Liver (tissue), 3 donors: Measurements from ENCODE around the gene ABHD8.

Experiments used
- EGR1 ChIP-seq, 2 donors: IDR thresholded peaks; 2 replicates each; pipeline ENCODE4 v1.6.1; 2016 to 2018; ENCODE audit warnings: antibody characterized with exemption in 2 of 2, low read depth in 2 of 2
- GABPA ChIP-seq, 2 donors: IDR thresholded peaks in 1 of 2; conservative IDR thresholded peaks in 1 of 2; 2 replicates each; pipeline ENCODE4 v1.6.1; 2016; ENCODE audit warnings: antibody characterized with exemption in 2 of 2, mild to moderate bottlenecking in 1 of 2, moderate library complexity in 1 of 2
- HNF4G ChIP-seq: IDR thresholded peaks from 2 replicates; pipeline ENCODE4 v1.6.1; 2016; ENCODE audit warnings: antibody characterized with exemption
- RXRA ChIP-seq, 2 donors: IDR thresholded peaks; 2 replicates each; pipeline ENCODE4 v1.6.1; 2017 to 2018; ENCODE audit warnings: antibody characterized with exemption in 2 of 2, mild to moderate bottlenecking in 1 of 2
- SP1 ChIP-seq: IDR thresholded peaks from 2 replicates; pipeline ENCODE4 v1.6.1; 2018; ENCODE audit warnings: antibody characterized with exemption, mild to moderate bottlenecking
- TAF1 ChIP-seq: conservative IDR thresholded peaks from 2 replicates; pipeline ENCODE4 v1.6.1; 2016; ENCODE audit warnings: antibody characterized with exemption, mild to moderate bottlenecking
- TF ChIP-seq, protein P1 (sequence below): fragments of 150-350 bp; IDR thresholded peaks from 2 replicates; pipeline ENCODE4 v1.5.1; 2017; ENCODE audit warnings: improper control_type of control experiment, low read depth, low read length; ENCODE audit not compliant: missing input control
- TF ChIP-seq, protein P2 (sequence below): IDR thresholded peaks from 2 replicates; pipeline ENCODE4 v1.6.1; 2016; ENCODE audit warnings: antibody characterized with exemption
- donor health status: healthy.
- donor health status: healthy.

DNA sequence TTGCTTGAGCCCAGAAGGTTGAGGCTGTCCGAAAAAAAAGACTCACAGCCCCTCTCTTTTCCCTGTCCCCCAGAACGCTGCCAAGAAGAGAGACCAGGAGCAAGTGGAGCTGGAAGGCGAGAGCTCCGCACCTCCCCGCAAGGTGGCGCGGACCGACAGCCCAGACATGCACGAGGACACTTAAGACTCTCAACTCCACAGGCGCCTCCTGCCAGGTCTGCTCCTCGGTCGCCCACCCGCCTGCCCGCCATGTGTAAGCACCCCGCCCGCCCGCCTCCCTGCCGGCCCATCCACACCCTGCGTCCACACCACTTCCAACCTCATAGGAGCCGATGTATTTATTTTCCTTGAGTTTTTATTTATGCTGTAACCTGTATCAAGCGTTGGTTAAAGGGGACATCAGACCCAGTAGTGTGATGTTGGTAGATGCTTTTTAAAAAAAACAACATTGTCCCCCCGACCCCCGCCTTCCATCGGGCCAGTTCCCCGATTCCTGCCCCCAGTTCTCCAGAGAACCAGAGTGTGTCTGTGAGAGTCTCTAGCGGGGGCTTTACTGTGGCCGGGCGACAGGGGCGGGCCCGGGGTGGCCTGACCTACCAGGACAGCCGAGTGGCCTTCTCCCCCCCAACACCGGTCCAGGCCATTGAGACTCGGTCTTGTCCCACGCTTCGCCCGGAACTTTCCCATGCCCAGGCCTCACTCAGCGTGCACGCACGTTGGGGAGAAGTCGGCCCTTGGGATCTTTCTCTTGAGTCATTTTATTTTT lies 16.4 kb upstream of the ABHD8 start:
- TF ChIP-seq TAF1 (no peak), SP1 (no peak), EGR1 (IDR thresholded peaks at IDR 0.05; ENCODE audit: low read depth in 2 of 2) (no peak), HNF4G (no peak), GABPA (IDR thresholded peaks at IDR 0.05 in 1 of 2, conservative IDR thresholded peaks at IDR 0.05 in 1 of 2) (no peak), RXRA (IDR thresholded peaks at IDR 0.05) (no peak)
- TF ChIP-seq, protein P1, sequence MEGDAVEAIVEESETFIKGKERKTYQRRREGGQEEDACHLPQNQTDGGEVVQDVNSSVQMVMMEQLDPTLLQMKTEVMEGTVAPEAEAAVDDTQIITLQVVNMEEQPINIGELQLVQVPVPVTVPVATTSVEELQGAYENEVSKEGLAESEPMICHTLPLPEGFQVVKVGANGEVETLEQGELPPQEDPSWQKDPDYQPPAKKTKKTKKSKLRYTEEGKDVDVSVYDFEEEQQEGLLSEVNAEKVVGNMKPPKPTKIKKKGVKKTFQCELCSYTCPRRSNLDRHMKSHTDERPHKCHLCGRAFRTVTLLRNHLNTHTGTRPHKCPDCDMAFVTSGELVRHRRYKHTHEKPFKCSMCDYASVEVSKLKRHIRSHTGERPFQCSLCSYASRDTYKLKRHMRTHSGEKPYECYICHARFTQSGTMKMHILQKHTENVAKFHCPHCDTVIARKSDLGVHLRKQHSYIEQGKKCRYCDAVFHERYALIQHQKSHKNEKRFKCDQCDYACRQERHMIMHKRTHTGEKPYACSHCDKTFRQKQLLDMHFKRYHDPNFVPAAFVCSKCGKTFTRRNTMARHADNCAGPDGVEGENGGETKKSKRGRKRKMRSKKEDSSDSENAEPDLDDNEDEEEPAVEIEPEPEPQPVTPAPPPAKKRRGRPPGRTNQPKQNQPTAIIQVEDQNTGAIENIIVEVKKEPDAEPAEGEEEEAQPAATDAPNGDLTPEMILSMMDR = no peak
- TF ChIP-seq, protein P2, sequence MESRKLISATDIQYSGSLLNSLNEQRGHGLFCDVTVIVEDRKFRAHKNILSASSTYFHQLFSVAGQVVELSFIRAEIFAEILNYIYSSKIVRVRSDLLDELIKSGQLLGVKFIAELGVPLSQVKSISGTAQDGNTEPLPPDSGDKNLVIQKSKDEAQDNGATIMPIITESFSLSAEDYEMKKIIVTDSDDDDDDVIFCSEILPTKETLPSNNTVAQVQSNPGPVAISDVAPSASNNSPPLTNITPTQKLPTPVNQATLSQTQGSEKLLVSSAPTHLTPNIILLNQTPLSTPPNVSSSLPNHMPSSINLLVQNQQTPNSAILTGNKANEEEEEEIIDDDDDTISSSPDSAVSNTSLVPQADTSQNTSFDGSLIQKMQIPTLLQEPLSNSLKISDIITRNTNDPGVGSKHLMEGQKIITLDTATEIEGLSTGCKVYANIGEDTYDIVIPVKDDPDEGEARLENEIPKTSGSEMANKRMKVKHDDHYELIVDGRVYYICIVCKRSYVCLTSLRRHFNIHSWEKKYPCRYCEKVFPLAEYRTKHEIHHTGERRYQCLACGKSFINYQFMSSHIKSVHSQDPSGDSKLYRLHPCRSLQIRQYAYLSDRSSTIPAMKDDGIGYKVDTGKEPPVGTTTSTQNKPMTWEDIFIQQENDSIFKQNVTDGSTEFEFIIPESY = no peak
